Limb (tissue), 2 donors: ENCODE data around the gene PRPF31.
"Not testable (repeated sequence)": the region's sequence is repeated elsewhere in the genome, so short reads cannot be mapped to it uniquely, and the experiment has no call there.

Experiments
- DNase-seq, 2 donors: peaks; one replicate each; pipeline ENCODE4 v3.0.0-alpha.2; 2016; ENCODE audit errors: extremely low spot score in 2 of 2

Gene PRPF31

DNA sequence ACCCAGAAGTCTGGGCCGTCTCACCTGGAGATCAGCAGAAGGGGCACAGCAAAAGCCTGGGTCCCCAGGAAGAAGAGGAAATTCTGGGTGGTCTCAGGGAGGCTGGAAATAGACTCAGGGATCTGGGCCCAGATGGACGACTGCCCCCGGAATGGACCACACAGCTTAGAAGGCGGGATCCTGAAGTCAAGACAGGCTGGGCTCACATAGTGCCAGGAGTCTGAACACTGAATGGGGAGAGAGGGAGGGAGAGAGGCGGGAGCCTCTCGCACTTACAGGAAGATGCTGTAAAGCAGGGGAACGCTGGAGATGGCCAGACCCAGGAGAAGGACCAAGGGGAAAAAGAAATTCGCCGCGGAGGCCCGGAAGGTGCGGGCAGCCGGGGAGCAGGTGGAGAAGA, 45.3 kb downstream of the PRPF31 start:
- no peak for DNase-seq

GRCh38 chr19:54162241-54162805, 46.8 kb downstream of the PRPF31 start:
- peak in 1 of 2 donors; percentile 79 for DNase-seq

DNA sequence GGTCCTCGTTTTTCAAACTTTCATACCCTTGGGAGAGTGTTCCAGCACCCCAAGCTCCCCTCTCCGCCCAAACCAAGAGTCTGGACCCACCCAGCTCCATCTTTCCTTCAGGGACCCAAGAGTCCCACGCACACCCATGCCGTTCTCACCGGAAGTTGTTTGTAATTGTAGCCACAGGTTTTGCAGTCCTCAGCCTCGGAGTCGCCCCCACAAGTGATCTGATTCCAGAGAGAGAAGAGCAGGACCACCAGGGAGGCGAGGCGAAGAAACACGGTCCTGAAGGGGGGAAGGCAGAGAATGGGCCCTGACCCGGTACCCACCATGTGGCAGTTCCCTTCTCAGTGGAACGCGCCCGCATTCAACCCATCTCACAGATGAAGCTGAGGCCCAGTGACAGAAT, 47.3 kb downstream of the PRPF31 start:
- no peak for DNase-seq

DNA sequence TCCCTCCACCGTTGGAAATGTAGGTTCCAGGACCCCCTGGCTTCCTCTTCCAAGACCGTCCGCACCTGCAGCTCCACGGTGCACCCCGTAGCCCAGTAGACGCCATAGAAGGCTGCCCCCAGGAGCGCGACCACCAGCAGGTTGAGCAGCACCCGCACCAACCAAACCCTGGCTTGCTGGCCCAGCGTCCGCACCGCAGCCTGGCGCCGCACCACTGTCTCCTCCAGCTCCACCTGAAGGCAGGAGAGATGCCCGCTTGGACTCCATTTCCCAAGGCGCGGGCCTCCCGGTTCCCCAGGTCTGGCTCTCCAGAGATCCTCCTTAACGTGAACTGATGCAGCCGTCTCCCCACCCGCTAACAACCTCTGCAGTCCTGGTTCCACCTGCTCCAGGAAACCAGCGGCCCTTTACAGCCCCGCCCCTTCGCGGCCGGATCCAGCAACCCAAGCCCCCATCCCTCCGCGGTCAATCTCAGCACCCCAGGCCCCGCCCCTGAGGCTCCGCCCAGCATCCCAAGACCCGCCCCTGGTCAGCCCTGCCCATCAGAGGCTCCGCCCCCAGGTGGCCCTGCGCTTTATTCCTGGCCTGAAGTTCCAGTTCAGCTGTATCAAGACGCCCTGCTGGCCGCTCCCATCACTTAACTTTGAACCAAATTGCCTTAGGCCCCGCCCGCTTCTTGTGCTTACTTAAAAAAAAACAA, 49.0 kb downstream of the PRPF31 start:
- peak in 1 of 2 donors; percentile 43 for DNase-seq

- no peak for DNase-seq
Measured at GRCh38 chr19:54165222-54165621, 49.7 kb downstream of the PRPF31 start.

DNA sequence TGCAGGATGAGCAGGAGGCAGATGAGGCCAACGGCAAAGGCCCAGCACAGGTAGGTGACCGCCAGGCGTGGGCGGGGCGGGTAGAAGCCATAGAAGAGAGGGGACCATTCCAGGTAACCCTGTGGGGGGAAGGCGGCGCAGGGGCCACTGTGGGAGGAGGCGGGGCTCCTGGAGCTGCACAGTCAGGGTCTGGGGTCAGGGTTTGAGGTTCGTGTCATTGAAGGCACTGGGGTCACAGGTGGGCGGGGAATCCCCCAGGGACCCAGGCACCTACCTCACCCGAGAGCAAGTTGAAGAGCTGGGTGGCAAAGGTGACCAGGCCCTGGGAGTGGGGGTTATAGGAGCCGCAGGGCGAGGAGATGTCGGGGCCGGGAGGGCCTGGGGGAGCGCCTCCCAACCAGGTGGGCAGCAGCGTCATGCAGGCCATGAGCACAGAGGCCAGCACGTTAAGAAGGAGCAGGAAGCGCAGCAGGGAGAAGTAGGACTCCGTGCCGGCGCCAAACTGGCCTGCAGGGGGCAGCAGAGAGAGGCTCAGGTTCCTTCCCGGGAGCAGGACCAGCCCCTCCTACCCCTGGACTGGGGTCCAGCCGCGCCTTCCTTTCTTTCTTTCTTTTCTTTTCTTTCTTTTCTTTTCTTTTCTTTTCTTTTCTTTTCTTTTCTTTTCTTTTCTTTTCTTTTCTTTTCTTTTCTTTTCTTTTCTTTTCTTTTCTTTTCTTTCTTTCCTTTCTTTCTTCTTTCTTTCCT, 52.8 kb downstream of the PRPF31 start:
- peak; percentile 80 to 96 for DNase-seq

DNA sequence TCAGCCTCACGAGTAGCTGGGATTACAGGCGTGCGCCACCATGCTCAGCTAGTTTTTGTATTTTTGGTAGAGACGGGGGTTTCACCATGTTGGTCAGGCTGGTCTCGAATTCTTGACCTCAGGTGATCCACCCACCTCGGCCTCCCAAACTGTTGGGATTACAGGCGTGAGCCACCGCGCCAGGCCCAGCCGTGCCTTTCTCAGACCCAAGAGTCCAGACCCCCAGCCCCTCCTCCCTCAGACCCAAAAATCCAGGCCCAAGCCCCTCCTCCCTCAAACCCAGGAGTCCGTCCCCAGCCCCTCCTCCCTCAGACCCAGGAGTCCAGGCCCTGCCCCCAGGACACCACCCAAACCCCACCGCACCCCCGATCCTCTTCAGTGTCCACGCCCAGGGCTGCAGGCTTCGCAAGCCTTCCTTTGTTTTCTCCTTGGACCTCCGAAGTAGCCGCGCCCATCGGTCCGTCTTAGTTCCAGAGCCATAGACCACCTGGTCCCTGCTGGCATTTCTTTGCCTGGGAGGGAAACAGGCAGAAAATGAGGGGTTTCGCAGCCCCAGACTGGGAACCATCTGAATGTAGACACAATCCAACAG, 53.7 kb downstream of the PRPF31 start:
- no peak for DNase-seq

GRCh38 chr19:54171736-54172431, 56.3 kb downstream of the PRPF31 start:
- not testable (repeated sequence) for DNase-seq

- peak in 1 of 2 donors; percentile 35 for DNase-seq
Measured at GRCh38 chr19:54172471-54173358, 57.2 kb downstream of the PRPF31 start, which contains the start of gene TMC4. Gene TMC4 (minus strand): TSS chr19:54173160. CDS start chr19:54173117, 43 bp downstream.

DNA sequence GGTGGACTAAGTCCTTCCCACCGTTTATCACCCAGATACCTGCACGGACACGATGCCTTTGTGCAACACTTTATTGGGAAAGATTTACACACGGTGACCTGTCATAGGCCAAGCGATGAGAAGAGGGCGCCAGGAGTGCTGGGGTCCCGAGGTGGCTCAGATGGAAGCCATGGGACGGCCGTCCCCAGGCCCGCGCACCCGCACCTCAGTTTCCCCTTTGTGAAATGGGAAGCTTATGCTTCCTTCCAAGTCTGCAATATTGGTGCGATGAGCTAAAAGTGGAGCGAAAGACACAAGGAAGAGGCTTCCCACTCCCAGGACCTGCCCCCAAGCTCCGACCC, 57.8 kb downstream of the PRPF31 start:
- no peak for DNase-seq

GRCh38 chr19:54173951-54174834, 58.6 kb downstream of the PRPF31 start:
- DNase-seq: peak in 1 of 2 donors; percentile 28

GRCh38 chr19:54178581-54179261, 63.2 kb downstream of the PRPF31 start:
- peak in 1 of 2 donors; percentile 70 for DNase-seq

DNA sequence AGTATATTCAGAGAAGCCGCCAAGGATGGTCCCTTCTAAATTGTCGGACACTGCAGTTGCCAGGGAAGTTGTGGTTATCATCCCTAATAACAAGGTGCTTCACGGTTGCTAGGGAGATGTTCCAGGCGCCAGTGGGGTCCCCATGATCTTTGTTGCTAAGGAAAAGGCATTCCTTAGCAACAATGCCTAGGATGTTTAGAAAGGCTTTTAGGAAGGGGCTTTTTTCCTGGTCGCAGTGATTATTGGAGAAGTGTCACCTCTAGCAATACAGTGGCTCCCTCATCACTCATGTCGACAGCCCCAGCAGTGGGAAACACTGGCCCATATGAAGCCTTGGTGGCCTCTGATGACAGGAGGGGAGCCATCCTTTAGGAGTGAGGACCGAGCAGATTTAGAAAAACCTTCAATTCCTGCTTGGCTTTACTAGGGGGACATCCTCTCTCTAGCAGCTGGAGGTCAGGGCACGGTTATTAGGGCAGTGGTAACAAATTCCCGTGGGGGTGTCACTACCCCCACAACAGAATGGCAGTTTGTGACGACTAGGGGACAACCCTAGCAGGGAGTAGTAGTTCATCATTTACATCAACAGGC, 63.8 kb downstream of the PRPF31 start:
- no peak for DNase-seq

DNA sequence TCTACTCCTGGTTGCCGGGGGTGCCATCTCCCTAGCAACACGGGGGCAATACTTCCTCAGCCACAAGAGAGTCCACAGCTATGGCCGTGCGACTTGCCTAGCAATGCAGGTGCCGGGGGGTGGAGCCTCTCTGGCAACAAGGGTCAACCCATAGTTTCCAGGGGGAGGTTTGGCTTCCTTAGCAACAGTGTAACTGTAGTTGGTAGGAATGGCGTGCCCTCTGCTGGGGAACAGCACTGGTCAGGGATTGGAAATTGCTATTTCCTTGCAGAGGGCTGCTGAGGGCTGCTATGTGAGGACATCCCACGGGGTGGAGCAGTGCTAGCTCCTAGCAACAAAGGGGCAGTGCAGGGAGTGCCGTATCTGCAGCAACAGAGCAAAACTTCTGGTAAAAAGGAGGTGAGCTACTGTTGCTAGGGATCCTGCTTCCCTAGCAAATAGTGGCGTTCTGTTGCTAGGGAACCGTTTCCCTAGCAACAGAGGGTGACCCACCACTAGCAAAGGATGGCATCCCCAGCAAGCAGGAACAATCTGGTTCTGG, 64.4 kb downstream of the PRPF31 start:
- peak; percentile 53 to 72 for DNase-seq

- DNase-seq: no peak
Measured at GRCh38 chr19:54180691-54181091, 65.1 kb downstream of the PRPF31 start.
